ENCODE measurements around the gene PDGFD.

DNA sequence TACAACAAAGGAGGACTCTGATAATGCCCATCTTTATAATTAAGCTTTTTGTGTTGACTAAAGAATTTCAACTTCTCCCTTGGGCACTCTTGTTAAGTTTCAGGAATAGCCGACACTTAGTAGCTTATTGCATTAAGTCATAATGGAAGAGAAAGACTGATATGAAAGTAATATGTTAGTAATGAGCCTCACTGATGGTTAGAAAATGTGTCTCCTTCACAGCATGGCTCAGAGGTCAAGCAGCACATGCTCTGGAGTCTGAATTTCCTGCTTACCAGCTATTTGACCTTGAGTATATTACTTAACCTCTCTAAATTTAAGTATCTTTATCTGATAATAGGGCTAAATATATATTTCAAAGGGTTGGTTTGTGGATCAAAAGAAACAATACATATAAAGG, 39.0 kb downstream of the PDGFD start:
- TF ChIP-seq, protein P1, sequence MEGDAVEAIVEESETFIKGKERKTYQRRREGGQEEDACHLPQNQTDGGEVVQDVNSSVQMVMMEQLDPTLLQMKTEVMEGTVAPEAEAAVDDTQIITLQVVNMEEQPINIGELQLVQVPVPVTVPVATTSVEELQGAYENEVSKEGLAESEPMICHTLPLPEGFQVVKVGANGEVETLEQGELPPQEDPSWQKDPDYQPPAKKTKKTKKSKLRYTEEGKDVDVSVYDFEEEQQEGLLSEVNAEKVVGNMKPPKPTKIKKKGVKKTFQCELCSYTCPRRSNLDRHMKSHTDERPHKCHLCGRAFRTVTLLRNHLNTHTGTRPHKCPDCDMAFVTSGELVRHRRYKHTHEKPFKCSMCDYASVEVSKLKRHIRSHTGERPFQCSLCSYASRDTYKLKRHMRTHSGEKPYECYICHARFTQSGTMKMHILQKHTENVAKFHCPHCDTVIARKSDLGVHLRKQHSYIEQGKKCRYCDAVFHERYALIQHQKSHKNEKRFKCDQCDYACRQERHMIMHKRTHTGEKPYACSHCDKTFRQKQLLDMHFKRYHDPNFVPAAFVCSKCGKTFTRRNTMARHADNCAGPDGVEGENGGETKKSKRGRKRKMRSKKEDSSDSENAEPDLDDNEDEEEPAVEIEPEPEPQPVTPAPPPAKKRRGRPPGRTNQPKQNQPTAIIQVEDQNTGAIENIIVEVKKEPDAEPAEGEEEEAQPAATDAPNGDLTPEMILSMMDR (IDR thresholded peaks at IDR 0.05), result no peak
- TF ChIP-seq, protein P2, sequence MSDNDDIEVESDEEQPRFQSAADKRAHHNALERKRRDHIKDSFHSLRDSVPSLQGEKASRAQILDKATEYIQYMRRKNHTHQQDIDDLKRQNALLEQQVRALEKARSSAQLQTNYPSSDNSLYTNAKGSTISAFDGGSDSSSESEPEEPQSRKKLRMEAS (CRISPR knock-in tag; IDR thresholded peaks at IDR 0.05), result no peak
- TF ChIP-seq, protein P3, sequence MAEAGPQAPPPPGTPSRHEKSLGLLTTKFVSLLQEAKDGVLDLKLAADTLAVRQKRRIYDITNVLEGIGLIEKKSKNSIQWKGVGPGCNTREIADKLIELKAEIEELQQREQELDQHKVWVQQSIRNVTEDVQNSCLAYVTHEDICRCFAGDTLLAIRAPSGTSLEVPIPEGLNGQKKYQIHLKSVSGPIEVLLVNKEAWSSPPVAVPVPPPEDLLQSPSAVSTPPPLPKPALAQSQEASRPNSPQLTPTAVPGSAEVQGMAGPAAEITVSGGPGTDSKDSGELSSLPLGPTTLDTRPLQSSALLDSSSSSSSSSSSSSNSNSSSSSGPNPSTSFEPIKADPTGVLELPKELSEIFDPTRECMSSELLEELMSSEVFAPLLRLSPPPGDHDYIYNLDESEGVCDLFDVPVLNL (CRISPR knock-in tag; IDR thresholded peaks at IDR 0.05; ENCODE audit: borderline replicate concordance, low read depth), result no peak
- TF ChIP-seq ESRRA (CRISPR knock-in tag; IDR thresholded peaks at IDR 0.05; ENCODE audit: borderline replicate concordance) (no peak), NR2C2 (CRISPR knock-in tag; IDR thresholded peaks at IDR 0.05) (no peak), JUN (CRISPR knock-in tag; IDR thresholded peaks at IDR 0.05) (no peak)

Data from WTC11 (cell line).